GM18517 (cell line): ENCODE data around the gene C3orf20.
"Not testable (repeated sequence)": the region's sequence is repeated elsewhere in the genome, so short reads cannot be mapped to it uniquely, and the experiment has no call there.

ENCODE experiments used
- ATAC-seq: cut with Tn5 transposase; IDR thresholded peaks from one replicate; pipeline ENCODE4 v1.9.1; 2021; ENCODE audit warnings: mild to moderate bottlenecking, moderate library complexity; ENCODE audit not compliant: unreplicated experiment

The C3orf20 gene

GRCh38 chr3:14793858-14794234 is 118.9 kb downstream of the C3orf20 start:
- no peak for ATAC-seq

GRCh38 chr3:14794435-14794834 is 119.5 kb downstream of the C3orf20 start:
- ATAC-seq: no peak

- no peak for ATAC-seq
Measured at GRCh38 chr3:14795996-14796395, 121.1 kb downstream of the C3orf20 start.

GRCh38 chr3:14796403-14797077 is 121.6 kb downstream of the C3orf20 start:
- ATAC-seq: no peak

GRCh38 chr3:14797731-14798130 is 122.8 kb downstream of the C3orf20 start:
- ATAC-seq: no peak

- no peak for ATAC-seq
Measured at GRCh38 chr3:14798231-14798630, 123.3 kb downstream of the C3orf20 start.

GRCh38 chr3:14799146-14799545 is 124.2 kb downstream of the C3orf20 start:
- no peak for ATAC-seq

- ATAC-seq: no peak
Measured at GRCh38 chr3:14801031-14801430, 126.1 kb downstream of the C3orf20 start.

GRCh38 chr3:14801668-14802380 is 126.9 kb downstream of the C3orf20 start:
- ATAC-seq: no peak

GRCh38 chr3:14802381-14802731 is 127.4 kb downstream of the C3orf20 start:
- ATAC-seq: no peak

GRCh38 chr3:14803101-14803980 is 128.4 kb downstream of the C3orf20 start:
- no peak for ATAC-seq

- ATAC-seq: no peak
Measured at GRCh38 chr3:14803981-14804834, 129.3 kb downstream of the C3orf20 start.

GRCh38 chr3:14804835-14805780 is 130.2 kb downstream of the C3orf20 start:
- ATAC-seq: no peak

GRCh38 chr3:14805961-14806537 is 131.1 kb downstream of the C3orf20 start:
- ATAC-seq: no peak

- no peak for ATAC-seq
Measured at GRCh38 chr3:14806641-14807263, 131.8 kb downstream of the C3orf20 start.

- no peak for ATAC-seq
Measured at GRCh38 chr3:14808025-14808424, 133.1 kb downstream of the C3orf20 start.

- ATAC-seq: no peak
Measured at GRCh38 chr3:14808502-14809266, 133.7 kb downstream of the C3orf20 start.

GRCh38 chr3:14809611-14810010 is 134.7 kb downstream of the C3orf20 start:
- ATAC-seq: not testable (repeated sequence)
